ENCODE measurements around the gene TPRA1. TPM values are rescaled to one million over a fixed set of nuclear protein-coding genes. Genes with fewer than 3 reads are reported as not detected.
"Not testable (repeated sequence)": the region's sequence is repeated elsewhere in the genome, so short reads cannot be mapped to it uniquely, and the experiment has no call there.

TPRA1 gene
- total RNA-seq, 2 donors from 2014 or later, result 19.4 to 20.4 TPM

GRCh38 chr3:127534161-127534451 lies 56.4 kb downstream of the TPRA1 start:
- ATAC-seq, result no peak
- DNase-seq, result no peak
- intact Hi-C loops (cut with DNase I), result loop anchor here in 1 of 2 donors (10.0 kb wide), 1 partner anchor 549 kb away; the partner anchor contains the start of gene PLXNA1

- ATAC-seq (no peak), DNase-seq (no peak)
- intact Hi-C loops (cut with DNase I), result loop anchor here in 1 of 2 donors (10.0 kb wide), 1 partner anchor 548 kb away; the partner anchor contains the start of gene PLXNA1
Observed at GRCh38 chr3:127532561-127533203, 57.9 kb downstream of the TPRA1 start.

GRCh38 chr3:127531821-127532220 lies 58.7 kb downstream of the TPRA1 start:
- ATAC-seq (peak in 1 of 2 donors; percentile 5), DNase-seq (no peak)
- intact Hi-C loops (cut with DNase I), result loop anchor here in 1 of 2 donors (10.0 kb wide), 1 partner anchor 547 kb away; the partner anchor contains the start of gene PLXNA1

GRCh38 chr3:127530863-127531262 lies 59.7 kb downstream of the TPRA1 start:
- not testable (repeated sequence) for DNase-seq, ATAC-seq
- intact Hi-C loops (cut with DNase I), result loop anchor here in 1 of 2 donors (10.0 kb wide), 1 partner anchor 546 kb away; the partner anchor contains the start of gene PLXNA1

- intact Hi-C loops (cut with DNase I), result loop anchor here in 1 of 2 donors (10.0 kb wide), 1 partner anchor 545 kb away; the partner anchor contains the start of gene PLXNA1
- DNase-seq (no peak), ATAC-seq (no peak)
Observed at GRCh38 chr3:127529346-127530188, 61.0 kb downstream of the TPRA1 start.

- no peak for ATAC-seq
- no peak for DNase-seq
- intact Hi-C loops (cut with DNase I), result no loop called here
Observed at GRCh38 chr3:127525373-127525772, 65.2 kb downstream of the TPRA1 start.

- DNase-seq, result no peak
- intact Hi-C loops (cut with DNase I), result no loop called here
Observed at GRCh38 chr3:127524296-127524896, 66.1 kb downstream of the TPRA1 start.

More at GRCh38 chr3:127524296-127524896, 66.1 kb downstream of the TPRA1 start:
- ATAC-seq, result no peak

Small RNA genes within 50 kb of the gene (microRNA-seq; reads per million reads assigned to microRNA genes)
- gene MIR6825 (0 reads per million in 2 donors), gene MIR7976 (0.20 to 1.4 reads per million in 2 donors)

Other genes starting within 250 kb of the TPRA1 start
- 1 to 10 TPM; 4.7 to 9.2 TPM for gene MCM2, start 7.7 kb upstream of the TPRA1 start, total RNA-seq
- gene PODXL2, start 38.5 kb upstream of the TPRA1 start, total RNA-seq, result 1 to 10 TPM; 1.6 to 3.0 TPM
- gene ABTB1, start 82.2 kb upstream of the TPRA1 start, total RNA-seq, result 10 to 100 TPM; 21.8 to 34.2 TPM
- 100 to 1,000 TPM in 1 of 2 donors, 10 to 100 TPM in 1; 95.4 to 122 TPM for gene MGLL, start 231.8 kb upstream of the TPRA1 start, total RNA-seq

Data from left cardiac atrium (tissue), 4 donors.